HG03469 (cell line): ENCODE measurements around the gene PRLR.
"Not testable (repeated sequence)": the region's sequence is repeated elsewhere in the genome, so short reads cannot be mapped to it uniquely, and the experiment has no call there.

ENCODE experiments used
- ATAC-seq: cut with Tn5 transposase; IDR thresholded peaks from one replicate; pipeline ENCODE4 v1.9.1; 2021; ENCODE audit warnings: mild to moderate bottlenecking, moderate library complexity, moderate number of reproducible peaks; ENCODE audit not compliant: unreplicated experiment

PRLR gene

GRCh38 chr5:35198075-35198474 lies 32.2 kb downstream of the PRLR start:
- ATAC-seq: no peak

- no peak for ATAC-seq
These were observed 32.9 kb downstream of the PRLR start for GRCh38 chr5:35197351-35197750.

- no peak for ATAC-seq
These were observed 34.8 kb downstream of the PRLR start for GRCh38 chr5:35195472-35195852.

- ATAC-seq: peak; percentile 99
These were observed 35.4 kb downstream of the PRLR start for GRCh38 chr5:35194635-35195471.

GRCh38 chr5:35192506-35192905 lies 37.8 kb downstream of the PRLR start:
- no peak for ATAC-seq

- not testable (repeated sequence) for ATAC-seq
These were observed 40.5 kb downstream of the PRLR start for GRCh38 chr5:35189801-35190200.

GRCh38 chr5:35188031-35188457 lies 42.2 kb downstream of the PRLR start:
- ATAC-seq: no peak

- not testable (repeated sequence) for ATAC-seq
These were observed 42.7 kb downstream of the PRLR start for GRCh38 chr5:35187621-35188020.

GRCh38 chr5:35186749-35187148 lies 43.5 kb downstream of the PRLR start:
- ATAC-seq: no peak

GRCh38 chr5:35185518-35185917 lies 44.8 kb downstream of the PRLR start:
- ATAC-seq: no peak

- ATAC-seq: no peak
These were observed 46.7 kb downstream of the PRLR start for GRCh38 chr5:35183556-35183955.

GRCh38 chr5:35182910-35183535 lies 47.3 kb downstream of the PRLR start:
- ATAC-seq: peak; percentile 66

GRCh38 chr5:35182486-35182885 lies 47.8 kb downstream of the PRLR start:
- ATAC-seq: no peak

GRCh38 chr5:35180046-35180445 lies 50.2 kb downstream of the PRLR start:
- no peak for ATAC-seq

- ATAC-seq: no peak
These were observed 52.5 kb downstream of the PRLR start for GRCh38 chr5:35177783-35178182.

GRCh38 chr5:35172533-35172932 lies 57.8 kb downstream of the PRLR start:
- no peak for ATAC-seq

GRCh38 chr5:35171991-35172390 lies 58.3 kb downstream of the PRLR start:
- no peak for ATAC-seq

GRCh38 chr5:35171078-35171477 lies 59.2 kb downstream of the PRLR start:
- no peak for ATAC-seq

GRCh38 chr5:35166043-35166442 lies 64.2 kb downstream of the PRLR start:
- ATAC-seq: no peak

GRCh38 chr5:35164860-35165542 lies 65.3 kb downstream of the PRLR start:
- ATAC-seq: no peak

- no peak for ATAC-seq
These were observed 66.6 kb downstream of the PRLR start for GRCh38 chr5:35163710-35164033.
